ENCODE results near the gene RGPD6.
"Not testable (repeated sequence)": the region's sequence is repeated elsewhere in the genome, so short reads cannot be mapped to it uniquely, and the experiment has no call there.

RGPD6 gene

GRCh38 chr2:110576763-110577416 is at the start of gene RGPD6:
Gene RGPD6 (minus strand): TSS chr2:110577222. CDS start chr2:110577024, 198 bp downstream.
- not testable (repeated sequence) for DNase-seq (ENCODE audit: low read depth in 2 of 2)

GRCh38 chr2:110619326-110619939 is 42.4 kb upstream of the RGPD6 start:
- not testable (repeated sequence) for DNase-seq (ENCODE audit: low read depth in 2 of 2)

GRCh38 chr2:110613927-110614326 is 36.9 kb upstream of the RGPD6 start:
- DNase-seq (ENCODE audit: low read depth in 2 of 2) = not testable (repeated sequence)

GRCh38 chr2:110610613-110611250 is 33.7 kb upstream of the RGPD6 start:
- DNase-seq (ENCODE audit: low read depth in 2 of 2) = not testable (repeated sequence)

GRCh38 chr2:110609843-110610612 is 33.0 kb upstream of the RGPD6 start:
- DNase-seq (ENCODE audit: low read depth in 2 of 2) = not testable (repeated sequence)

GRCh38 chr2:110608788-110609502 is 31.9 kb upstream of the RGPD6 start:
- DNase-seq (ENCODE audit: low read depth in 2 of 2) = not testable (repeated sequence)

GRCh38 chr2:110605057-110605456 is 28.0 kb upstream of the RGPD6 start:
- DNase-seq (ENCODE audit: low read depth in 2 of 2) = not testable (repeated sequence)

- DNase-seq (ENCODE audit: low read depth in 2 of 2) = not testable (repeated sequence)
Measured at GRCh38 chr2:110603917-110604591, 27.0 kb upstream of the RGPD6 start.

- not testable (repeated sequence) for DNase-seq (ENCODE audit: low read depth in 2 of 2)
Measured at GRCh38 chr2:110602139-110602538, 25.1 kb upstream of the RGPD6 start.

- not testable (repeated sequence) for DNase-seq (ENCODE audit: low read depth in 2 of 2)
Measured at GRCh38 chr2:110591973-110592372, 15.0 kb upstream of the RGPD6 start.

GRCh38 chr2:110589677-110590330 is 12.8 kb upstream of the RGPD6 start:
- DNase-seq (ENCODE audit: low read depth in 2 of 2) = not testable (repeated sequence)

- not testable (repeated sequence) for DNase-seq (ENCODE audit: low read depth in 2 of 2)
Measured at GRCh38 chr2:110588520-110588919, 11.5 kb upstream of the RGPD6 start.

- not testable (repeated sequence) for DNase-seq (ENCODE audit: low read depth in 2 of 2)
Measured at GRCh38 chr2:110579216-110579965, 2.4 kb upstream of the RGPD6 start.

- not testable (repeated sequence) for DNase-seq (ENCODE audit: low read depth in 2 of 2)
Measured at GRCh38 chr2:110578429-110578828, 1.4 kb upstream of the RGPD6 start.

GRCh38 chr2:110499755-110500377 is 77.2 kb downstream of the RGPD6 start:
- not testable (repeated sequence) for DNase-seq (ENCODE audit: low read depth in 2 of 2)

- DNase-seq (ENCODE audit: low read depth in 2 of 2) = not testable (repeated sequence)
Measured at GRCh38 chr2:110496027-110496426, 81.0 kb downstream of the RGPD6 start.

GRCh38 chr2:110494488-110494887 is 82.5 kb downstream of the RGPD6 start:
- DNase-seq (ENCODE audit: low read depth in 2 of 2) = not testable (repeated sequence)

GRCh38 chr2:110488991-110489390 is 88.0 kb downstream of the RGPD6 start:
- DNase-seq (ENCODE audit: low read depth in 2 of 2) = not testable (repeated sequence)

- not testable (repeated sequence) for DNase-seq (ENCODE audit: low read depth in 2 of 2)
Measured at GRCh38 chr2:110482697-110483096, 94.3 kb downstream of the RGPD6 start.

Measured in stimulated activated CD8-positive, alpha-beta memory T cell treated with anti-CD3 and anti-CD28 coated beads, Interleukin-7, amount 100 ng/mL, for 1 hour (primary cell).